ENCODE measurements around the gene TMEM267. TPM values are rescaled to one million over a fixed set of nuclear protein-coding genes. Genes with fewer than 3 reads are reported as not detected.

The TMEM267 gene
- polyA plus RNA-seq, 3 donors: 4.4 to 13.9 (median 11.8) TPM

GRCh38 chr5:43482490-43483297 is 971 bp downstream of the TMEM267 start:
- H3K27ac ChIP-seq (ENCODE audit: low read depth in 1 of 2, low read length in 2 of 2): peak overlapping the region; percentile 89 to 97
- intact Hi-C loops (cut with micrococcal nuclease): loop anchor here (5.0 to 10.0 kb wide), 3 partner anchors 75 to 415 kb away; partner anchors contain the start of genes HMGCS1 (in 1 of the 2) and PAIP1 (in 1 of the 2)
- H3K4me1 ChIP-seq (ENCODE audit: control insufficient read depth in 1 of 2, insufficient read depth in 2 of 2, low read length in 2 of 2): peaks cover 17 to 27% of the 10 kb centered on the region in 2 donors
- H3K4me2 ChIP-seq (replicated peaks; ENCODE audit: extremely low read depth, low read length, poor library complexity, severe bottlenecking): peak overlapping the region; percentile 83
- H3K9me3 ChIP-seq (replicated peaks in 1 of 2; ENCODE audit: control insufficient read depth in 1 of 2, insufficient read depth in 1 of 2, low read length in 2 of 2): no peaks in the 10 kb centered on the region
- peak overlapping the region; percentile 57 to 83 (median 62) for H3K4me3 ChIP-seq (replicated peaks in 1 of 3; ENCODE audit: low read depth in 2 of 3, low read length in 3 of 3)
- DNase-seq: no peak
- peaks cover 0 to 2% (median 0%) of the 10 kb centered on the region in 3 donors for H3K27me3 Mint-ChIP-seq (ENCODE audit: low read depth in 3 of 3)
- H3K79me2 ChIP-seq (ENCODE audit: insufficient read depth, low read length): peaks cover 22% of the 10 kb centered on the region
- TF ChIP-seq CTCF (IDR thresholded peaks at IDR 0.05): no peak
- peaks cover 3 to 4% of the 10 kb centered on the region in 2 donors for H3K36me3 Mint-ChIP-seq
- WGBS (ENCODE audit: insufficient coverage): 27% methylated on average over 1 of the region's 6 CpGs
- no peaks in the 10 kb centered on the region for H3K36me3 ChIP-seq (replicated peaks in 1 of 2; ENCODE audit: control insufficient read depth in 1 of 2, insufficient read depth in 2 of 2, low read length in 2 of 2)
- no peaks in the 10 kb centered on the region for H3K27me3 ChIP-seq (ENCODE audit: control insufficient read depth in 2 of 2, insufficient read depth in 2 of 2, low read length in 2 of 2)
- H4K20me1 ChIP-seq (ENCODE audit: insufficient read depth, low read length): no peaks in the 10 kb centered on the region
- H3K9me3 Mint-ChIP-seq: peaks cover 0 to 2% (median 0%) of the 10 kb centered on the region in 7 donors
- peak overlapping the region; percentile 92 for H3K9ac ChIP-seq (ENCODE audit: insufficient read depth, low read length, poor library complexity, severe bottlenecking)
- peaks cover 27% of the 10 kb centered on the region for H3K4me1 Mint-ChIP-seq
- H3K27ac Mint-ChIP-seq: peak overlapping the region; percentile 95 to 100 (median 99)
- peak overlapping the region; percentile 85 for H2AFZ ChIP-seq (ENCODE audit: insufficient read depth, low read depth, low read length, poor library complexity, severe bottlenecking)
- H3K4me3 Mint-ChIP-seq: peak overlapping the region; percentile 97 to 98

- Histone ChIP-seq H3K27me3 (ENCODE audit: control insufficient read depth in 2 of 2, insufficient read depth in 2 of 2, low read length in 2 of 2) (no peaks in the 10 kb centered on the region), H4K20me1 (ENCODE audit: insufficient read depth, low read length) (no peaks in the 10 kb centered on the region), H3K9me3 (replicated peaks in 1 of 2; ENCODE audit: control insufficient read depth in 1 of 2, insufficient read depth in 1 of 2, low read length in 2 of 2) (peaks cover 8 to 12% of the 10 kb centered on the region in 2 donors), H3K4me3 (replicated peaks in 1 of 3; ENCODE audit: low read depth in 2 of 3, low read length in 3 of 3) (no peak overlapping the region), H3K4me1 (ENCODE audit: control insufficient read depth in 1 of 2, insufficient read depth in 2 of 2, low read length in 2 of 2) (no peaks in the 10 kb centered on the region), H2AFZ (ENCODE audit: insufficient read depth, low read depth, low read length, poor library complexity, severe bottlenecking) (no peak overlapping the region), H3K79me2 (ENCODE audit: insufficient read depth, low read length) (no peaks in the 10 kb centered on the region), H3K36me3 (replicated peaks in 1 of 2; ENCODE audit: control insufficient read depth in 1 of 2, insufficient read depth in 2 of 2, low read length in 2 of 2) (peaks cover 3 to 21% of the 10 kb centered on the region in 2 donors), H3K27ac (ENCODE audit: low read depth in 1 of 2, low read length in 2 of 2) (no peak overlapping the region), H3K4me2 (replicated peaks; ENCODE audit: extremely low read depth, low read length, poor library complexity, severe bottlenecking) (no peak overlapping the region), H3K9ac (ENCODE audit: insufficient read depth, low read length, poor library complexity, severe bottlenecking) (no peak overlapping the region)
- DNase-seq: no peak
- Mint-ChIP-seq H3K27ac (no peak overlapping the region), H3K4me3 (no peak overlapping the region), H3K27me3 (ENCODE audit: low read depth in 3 of 3) (peaks cover 0 to 2% (median 0%) of the 10 kb centered on the region in 3 donors), H3K36me3 (peaks cover 36 to 65% of the 10 kb centered on the region in 2 donors), H3K4me1 (peaks cover 3% of the 10 kb centered on the region), H3K9me3 (peaks cover 17 to 28% (median 24%) of the 10 kb centered on the region in 7 donors)
- no peak for TF ChIP-seq CTCF (IDR thresholded peaks at IDR 0.05)
- intact Hi-C loops (cut with micrococcal nuclease): no loop called here
- no CpG with 5 or more reads among the region's 6 CpGs for WGBS (ENCODE audit: insufficient coverage)
Measured at GRCh38 chr5:43469671-43470391, 13.8 kb downstream of the TMEM267 start.
